CMK (cell line): Measurements from ENCODE around the gene IGSF11.
A peak's percentile ranks its signal among the peaks of the same experiment; 100 is the strongest.
"Not testable (repeated sequence)": the region's sequence is repeated elsewhere in the genome, so short reads cannot be mapped to it uniquely, and the experiment has no call there.

Source experiments
- DNase-seq: peaks from one replicate; pipeline ENCODE4 v3.0.0-alpha.2; 2010; ENCODE audit warnings: low read depth

IGSF11 gene

DNA sequence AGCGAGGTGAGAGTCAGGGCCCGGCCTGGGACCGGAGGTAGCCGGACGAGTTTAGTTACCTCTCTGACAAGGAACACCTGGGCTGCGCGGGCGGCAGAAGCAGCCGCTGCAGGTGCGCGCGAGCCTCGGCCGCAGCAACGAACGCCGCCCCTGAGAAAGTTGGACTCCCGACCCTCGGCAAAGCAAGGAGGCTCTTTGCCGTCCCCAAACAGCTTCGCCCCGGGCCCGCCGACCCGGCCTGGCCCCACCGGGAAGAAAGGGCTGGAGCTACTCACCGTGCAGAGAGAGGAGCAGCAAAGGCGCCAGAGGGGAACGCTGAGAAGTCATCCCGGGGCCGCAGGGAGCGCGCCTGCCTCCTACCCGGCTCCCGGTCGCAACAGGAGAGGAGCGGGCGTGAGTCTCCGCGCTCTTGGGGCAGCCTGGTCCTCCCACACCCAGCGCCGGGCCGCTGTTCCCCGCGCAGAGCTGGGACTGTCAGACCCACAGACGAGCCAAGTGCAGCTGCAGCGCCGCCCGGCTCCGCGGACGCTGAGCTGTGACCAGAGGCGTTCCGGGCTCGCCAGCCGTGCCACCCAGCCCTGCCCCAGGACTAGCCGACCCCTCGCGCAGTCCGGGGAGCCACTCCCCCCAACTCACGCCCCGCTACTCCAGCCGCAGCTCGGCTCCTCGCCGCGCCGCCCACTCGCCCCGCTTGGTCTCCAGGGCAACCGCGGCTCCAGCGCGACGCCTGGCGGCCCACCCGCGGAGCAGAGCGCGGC lies at the start of gene IGSF11:
TSS of gene IGSF11 (minus strand) at position 591 of the 758 bp plus-strand sequence. CDS start at position 327, 264 bp downstream.
- peak; percentile 35 for DNase-seq

GRCh38 chr3:119080364-119080763 lies 45.7 kb upstream of the IGSF11 start:
- no peak for DNase-seq

DNA sequence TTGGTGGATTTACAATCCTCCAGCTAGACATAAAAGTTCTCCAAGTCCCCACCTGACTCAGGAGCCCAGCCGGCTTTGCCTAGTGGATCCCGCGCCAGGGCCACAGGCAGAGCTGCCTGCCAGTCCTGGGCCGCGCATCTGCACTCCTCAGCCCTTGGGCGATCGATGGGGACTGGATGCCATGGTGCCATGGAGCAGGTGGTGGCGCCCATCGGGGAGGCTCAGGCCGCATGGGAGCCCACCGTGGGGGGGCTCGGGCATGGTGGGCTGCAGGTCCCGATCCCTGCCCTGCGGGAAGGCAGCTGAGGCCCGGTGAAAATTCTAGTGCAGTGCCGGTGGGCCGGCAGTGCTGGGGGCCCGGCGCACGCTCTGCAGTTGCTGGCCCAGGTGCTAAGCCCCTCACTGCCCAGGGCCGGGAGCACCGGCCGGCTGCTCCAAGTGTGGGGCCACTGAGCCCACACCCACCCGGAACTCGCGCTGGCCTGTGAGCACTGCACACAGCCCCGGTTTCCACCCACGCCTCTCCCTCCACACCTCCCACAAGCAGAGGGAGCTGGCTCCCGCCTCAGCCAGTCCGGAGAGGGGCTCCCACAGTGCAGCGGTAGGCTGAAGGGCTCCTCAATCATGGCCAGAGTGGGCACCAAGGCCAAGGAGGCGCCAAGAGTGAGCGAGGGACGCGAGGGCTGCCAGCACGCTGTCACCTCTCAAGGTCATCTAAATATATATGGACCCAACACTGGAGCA lies 38.8 kb upstream of the IGSF11 start:
- no peak for DNase-seq

- not testable (repeated sequence) for DNase-seq
Observed at GRCh38 chr3:119072451-119072850, 37.8 kb upstream of the IGSF11 start.

DNA sequence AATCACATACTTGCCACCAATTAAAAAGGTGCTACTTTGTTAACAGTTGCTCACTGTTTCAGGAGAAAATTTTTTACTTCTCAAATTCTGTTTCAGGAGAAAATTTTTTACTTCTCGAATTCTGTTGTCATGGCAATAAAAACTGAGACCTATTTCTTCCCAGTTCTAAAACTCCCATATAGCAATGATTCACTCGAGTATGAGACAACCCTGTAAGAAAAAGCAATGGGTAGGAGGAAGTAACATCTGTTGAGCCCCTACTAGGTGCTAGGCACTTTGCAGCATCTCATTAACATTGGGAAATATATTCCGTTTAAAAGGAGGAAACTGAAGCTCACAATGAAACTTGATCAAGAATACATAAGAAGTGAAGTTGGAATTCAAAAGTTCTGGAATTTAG lies 35.1 kb upstream of the IGSF11 start:
- no peak for DNase-seq

DNA sequence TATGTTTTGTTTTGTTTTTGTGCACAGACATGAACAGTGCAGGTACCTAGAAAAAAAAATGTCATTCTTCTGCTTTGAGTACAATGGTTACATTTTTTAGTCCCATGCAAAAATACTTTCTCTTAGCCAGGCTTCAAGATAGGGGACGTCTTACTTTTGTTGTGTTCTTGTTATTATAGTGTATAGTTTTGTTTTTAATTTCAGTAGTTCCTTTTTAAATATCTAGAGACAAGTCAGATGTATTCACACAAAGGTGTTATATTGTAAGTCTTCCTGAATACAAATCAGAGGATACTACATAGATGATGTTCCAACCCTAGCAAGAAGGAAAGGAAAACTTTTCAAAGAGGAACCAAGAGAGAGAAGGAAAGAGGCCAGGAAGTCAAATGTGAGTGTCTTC lies 28.8 kb upstream of the IGSF11 start:
- no peak for DNase-seq

- no peak for DNase-seq
Observed at GRCh38 chr3:119062892-119063291, 28.2 kb upstream of the IGSF11 start.

DNA sequence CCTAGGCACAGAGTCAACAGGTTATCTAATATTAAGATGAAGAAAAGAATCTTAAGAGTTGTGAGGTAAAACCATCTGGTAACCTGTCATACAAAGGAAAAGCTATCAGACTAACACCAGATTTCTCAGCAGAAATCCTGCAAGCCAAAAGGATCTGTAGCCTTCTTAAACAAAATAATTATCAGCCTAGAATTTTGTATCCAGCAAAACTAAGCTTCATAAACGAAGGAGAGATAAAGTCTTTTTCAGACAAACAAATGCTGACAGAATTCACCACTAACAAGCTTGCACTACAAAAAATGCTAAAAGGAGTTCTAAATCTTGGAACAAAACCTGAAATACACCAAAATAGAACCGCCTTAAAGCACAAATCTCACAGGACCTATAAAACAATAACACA lies 9.9 kb upstream of the IGSF11 start:
- DNase-seq = no peak

DNA sequence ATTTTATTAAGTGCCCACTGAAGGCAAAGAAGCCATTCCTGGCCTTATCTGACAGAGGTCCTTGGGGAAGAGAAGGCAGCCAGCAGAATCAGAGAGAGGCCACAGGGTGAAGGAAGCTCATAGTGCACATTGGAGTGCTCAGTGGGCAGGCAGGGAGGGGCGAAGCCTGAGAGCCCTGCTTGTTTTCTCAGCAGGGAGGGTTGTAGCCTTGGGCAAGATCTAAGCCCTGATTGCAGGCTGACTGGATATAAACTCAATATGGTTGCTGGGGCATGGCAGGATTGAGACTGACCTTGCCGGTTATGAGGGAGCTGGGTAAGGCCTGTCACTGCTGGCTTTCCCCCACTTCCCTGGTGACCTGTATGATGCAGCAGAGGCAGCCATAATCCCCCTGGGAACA lies 7.5 kb upstream of the IGSF11 start:
- no peak for DNase-seq

GRCh38 chr3:119035014-119035346 lies 334 bp upstream of the IGSF11 start:
- DNase-seq = no peak

DNA sequence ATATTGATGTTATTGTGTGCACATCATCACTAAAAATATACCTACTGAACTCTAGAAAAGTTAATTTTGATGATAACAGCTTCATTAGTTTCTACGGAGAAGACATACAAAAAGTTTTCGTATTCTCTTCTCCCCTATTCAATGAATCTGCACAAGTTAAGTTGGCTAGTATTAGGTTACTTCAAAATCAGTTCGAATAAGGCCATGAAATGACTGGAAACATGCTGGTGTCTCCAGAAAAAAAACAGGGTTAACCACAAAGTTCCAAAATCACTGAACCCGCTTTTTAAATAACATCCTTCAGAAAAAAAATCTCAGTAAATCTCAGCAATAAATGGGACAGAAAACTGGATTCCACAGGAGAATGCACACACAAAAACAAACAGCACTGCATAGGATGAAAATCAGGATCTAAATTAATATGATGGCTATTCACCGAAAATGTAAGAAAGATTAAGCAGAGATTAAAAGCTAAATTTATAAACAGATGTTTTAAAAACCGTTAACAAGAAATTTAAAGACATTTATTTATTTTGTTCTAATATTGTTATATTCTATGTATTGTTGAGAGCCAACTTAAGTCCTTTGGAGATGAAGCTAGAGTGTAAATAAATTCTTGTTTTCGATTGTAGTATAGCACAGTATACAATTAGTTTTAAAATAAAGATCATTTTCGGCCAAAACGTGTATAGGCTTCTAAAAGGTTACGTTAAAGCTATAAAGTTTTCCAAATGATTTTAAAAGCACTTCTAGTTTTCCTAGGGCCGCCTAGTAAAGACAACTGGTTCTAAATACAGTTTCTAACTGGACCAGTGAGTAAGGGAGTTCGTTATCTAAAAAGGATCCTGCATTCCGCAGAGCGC lies 1.0 kb downstream of the IGSF11 start:
- DNase-seq = no peak

DNA sequence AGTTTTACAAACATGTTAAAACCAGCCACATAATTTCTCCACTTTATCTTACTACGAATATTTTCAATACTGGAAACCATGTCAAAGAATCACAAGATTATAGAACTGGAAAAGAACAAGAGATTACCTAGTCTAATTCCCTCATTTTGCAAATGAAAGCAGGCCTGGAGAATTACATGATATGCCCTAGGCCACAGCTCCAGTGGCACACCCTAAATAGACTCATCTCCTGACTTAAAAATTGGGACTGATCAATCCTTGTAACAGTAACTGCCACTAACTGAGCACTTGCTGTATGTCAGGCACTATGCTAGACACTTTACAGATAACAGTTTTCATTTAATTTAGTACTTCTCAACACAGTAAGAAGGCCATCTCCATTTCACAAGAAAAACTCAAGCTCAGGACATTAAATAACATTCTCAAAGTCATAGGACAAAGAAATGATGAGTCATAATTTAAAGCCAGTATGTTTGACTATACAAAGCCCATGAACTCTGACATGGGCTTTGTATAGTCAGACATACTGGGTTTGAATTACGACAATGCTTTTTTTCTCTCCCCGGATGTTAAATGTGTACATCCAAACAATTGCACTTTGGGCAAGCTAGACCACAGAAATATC lies 9.4 kb downstream of the IGSF11 start:
- DNase-seq = no peak

- DNase-seq = no peak
Observed at GRCh38 chr3:119019767-119020518, 14.7 kb downstream of the IGSF11 start.

GRCh38 chr3:119018690-119019463 lies 15.8 kb downstream of the IGSF11 start:
- no peak for DNase-seq

DNA sequence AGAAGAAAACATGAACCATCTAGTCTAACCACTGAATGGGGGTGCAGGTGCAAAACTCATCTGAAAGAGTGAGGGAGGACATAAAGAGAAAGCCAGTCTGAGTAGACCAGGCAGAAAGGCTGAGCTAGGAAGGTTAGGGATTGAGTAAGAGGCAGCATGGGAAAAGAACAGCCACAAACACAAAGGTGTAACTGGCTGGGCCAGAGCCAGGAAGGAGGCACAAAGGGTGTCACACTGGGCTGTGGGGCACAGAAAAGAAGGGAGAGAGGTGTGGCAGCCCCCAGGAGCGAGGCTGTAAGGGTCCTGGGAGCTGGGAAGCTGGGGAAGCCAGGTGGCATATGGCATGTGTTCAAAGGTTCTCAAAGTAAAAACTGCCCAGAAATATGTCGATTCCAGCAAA lies 18.7 kb downstream of the IGSF11 start:
- DNase-seq = no peak

GRCh38 chr3:119013951-119014350 lies 20.7 kb downstream of the IGSF11 start:
- DNase-seq = no peak

GRCh38 chr3:119011528-119011927 lies 23.1 kb downstream of the IGSF11 start:
- no peak for DNase-seq

- no peak for DNase-seq
Observed at GRCh38 chr3:118997190-118997589, 37.5 kb downstream of the IGSF11 start.

- DNase-seq = no peak
Observed at GRCh38 chr3:118991775-118992174, 42.9 kb downstream of the IGSF11 start.

- DNase-seq = no peak
Observed at GRCh38 chr3:118990823-118991560, 43.7 kb downstream of the IGSF11 start.
